ENCODE data around the gene GPER1. TPM values are rescaled to one million over a fixed set of nuclear protein-coding genes. Genes with fewer than 3 reads are reported as not detected.

The GPER1 gene
- total and polyA plus RNA-seq, 2 donors (not counting 3 experiments of a cell fraction or from before 2014, with no cell fraction given): 0.77 to 2.3 TPM

DNA sequence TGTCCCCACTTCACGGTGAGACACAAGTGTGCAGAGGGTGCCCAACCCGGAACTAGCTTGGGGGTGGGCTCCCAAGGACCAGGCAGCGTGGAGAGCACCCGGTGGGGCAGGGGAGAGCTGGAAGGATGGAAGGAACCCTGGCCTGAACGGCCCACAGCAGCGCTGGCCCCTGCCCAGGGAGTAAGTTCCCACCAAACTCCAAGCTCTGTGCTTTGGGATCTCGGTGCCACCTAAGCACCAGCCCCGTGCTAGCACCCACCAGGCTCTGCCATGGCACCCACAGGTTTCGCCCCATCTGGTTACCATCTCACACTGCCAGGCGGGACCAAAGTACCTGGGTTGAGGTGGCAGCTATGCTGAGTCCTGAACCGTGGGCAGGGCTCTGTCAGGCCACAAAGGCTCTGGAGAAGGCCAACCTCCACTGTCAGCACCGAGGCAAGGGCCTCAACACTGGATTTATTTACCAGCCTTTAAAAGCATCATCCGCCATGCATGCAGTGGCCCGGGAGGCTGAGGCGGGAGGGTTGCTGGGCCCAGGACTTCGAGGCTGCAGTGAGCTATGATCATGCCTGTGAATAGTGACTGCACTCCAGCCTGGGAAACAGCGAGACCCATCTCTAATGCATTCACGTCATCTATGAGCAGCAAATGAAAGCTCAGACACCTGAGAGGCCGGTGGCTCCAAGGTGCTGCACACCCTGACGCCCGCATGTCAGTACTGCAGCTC lies 16.0 kb downstream of the GPER1 start:
- no peak for FAIRE-seq
- POLR2A ChIA-PET: no interaction called here
- intact Hi-C loops (cut with micrococcal nuclease): no loop called here

More for the DNA sequence above, 16.0 kb downstream of the GPER1 start:
- DNase-seq (ENCODE audit: low read depth, low spot score): no peak
- no TSS peak for BruUV-seq (replicated peaks)
- H3K4me1 ChIP-seq (ENCODE audit: control insufficient read depth, extremely low read depth, insufficient read depth, low read length): peaks cover 19% of the 10 kb centered on the region
- no peak overlapping the region for H3K9ac ChIP-seq (replicated peaks; ENCODE audit: extremely low read depth, insufficient read depth, low read length)
- H3K79me2 ChIP-seq (ENCODE audit: control insufficient read depth, insufficient read depth, low read length): peaks cover 1% of the 10 kb centered on the region
- no peak overlapping the region for H3K4me3 ChIP-seq (replicated peaks in 1 of 3; ENCODE audit: insufficient read depth in 1 of 3, low read depth in 1 of 3, low read length in 3 of 3)
- TF ChIP-seq GATA2 (IDR thresholded peaks at IDR 0.05; ENCODE audit: insufficient read depth, insufficient read length, low read depth, low read length): no peak
- no peak for TF ChIP-seq MYC (IDR thresholded peaks at IDR 0.05; ENCODE audit: low read depth, low read length)
- TF ChIP-seq POLR2A (IDR thresholded peaks at IDR 0.05; ENCODE audit: low read depth, low read length): no peak
- TF ChIP-seq JUN (IDR thresholded peaks at IDR 0.05; ENCODE audit: borderline replicate concordance, insufficient read depth, insufficient read length, low read depth): no peak
- TF ChIP-seq, protein P1, sequence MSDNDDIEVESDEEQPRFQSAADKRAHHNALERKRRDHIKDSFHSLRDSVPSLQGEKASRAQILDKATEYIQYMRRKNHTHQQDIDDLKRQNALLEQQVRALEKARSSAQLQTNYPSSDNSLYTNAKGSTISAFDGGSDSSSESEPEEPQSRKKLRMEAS (IDR thresholded peaks at IDR 0.05; ENCODE audit: insufficient read depth, insufficient read length): no peak
- TF ChIP-seq POLR2AphosphoS5 (IDR thresholded peaks at IDR 0.05; ENCODE audit: insufficient read depth, low read depth, low read length): no peak
- no peak for TF ChIP-seq EZH2 (IDR thresholded peaks at IDR 0.05; ENCODE audit: borderline replicate concordance, low read depth, low read length, severe bottlenecking)
- TF ChIP-seq CTCF (IDR thresholded peaks at IDR 0.05; ENCODE audit: extremely low read depth in 1 of 2, insufficient read depth in 1 of 2, low read depth in 1 of 2, low read length in 2 of 2): no peak
- TF ChIP-seq FOS (IDR thresholded peaks at IDR 0.05; ENCODE audit: borderline replicate concordance, insufficient read depth, low read length): no peak
- H3K27me3 ChIP-seq (ENCODE audit: control insufficient read depth in 2 of 2, insufficient read depth in 2 of 2, low read length in 2 of 2): no peaks in the 10 kb centered on the region
- H3K27ac ChIP-seq (ENCODE audit: insufficient read depth, low read depth, low read length): no peak overlapping the region
- H3K36me3 ChIP-seq (ENCODE audit: control insufficient read depth in 2 of 2, extremely low read depth in 1 of 2, insufficient read depth in 2 of 2, low read length in 2 of 2): no peaks in the 10 kb centered on the region
- dilution Hi-C loops (cut with MboI; ENCODE audit: extremely low pct_ligation_motif_present, low sequenced_read_pairs): no loop called here
- H4K20me1 ChIP-seq (replicated peaks; ENCODE audit: control insufficient read depth, extremely low read depth, insufficient read depth, low read length): no peaks in the 10 kb centered on the region
- CTCF ChIA-PET: interaction anchor here (0.8 to 1.4 kb wide), 5 partner anchors 16 to 111 kb away, joined by 3 to 10 read pairs (median 5); partner anchors contain the start of gene GPER1
- no peaks in the 10 kb centered on the region for H3K9me1 ChIP-seq (replicated peaks; ENCODE audit: control insufficient read depth, extremely low read depth, insufficient read depth, low read length)
- H3K9me3 ChIP-seq (replicated peaks; ENCODE audit: control insufficient read depth, insufficient read depth, low read length): no peaks in the 10 kb centered on the region
- no peak overlapping the region for H2AFZ ChIP-seq (ENCODE audit: low read depth, low read length)
- H3K4me2 ChIP-seq (ENCODE audit: insufficient read depth, low read length): no peak overlapping the region
